HG02938 (cell line): ENCODE data around the gene CCL18.
"Not testable (repeated sequence)": the region's sequence is repeated elsewhere in the genome, so short reads cannot be mapped to it uniquely, and the experiment has no call there.

Source experiments
- ATAC-seq: cut with Tn5 transposase; IDR thresholded peaks from one replicate; pipeline ENCODE4 v1.9.1; 2021; ENCODE audit warnings: mild to moderate bottlenecking, moderate library complexity; ENCODE audit not compliant: unreplicated experiment

The CCL18 gene

GRCh38 chr17:36063786-36064541, at the start of gene CCL18:
TSS of gene CCL18 (plus strand) at chr17:36064272. CDS start at chr17:36064343, 71 bp downstream.
- ATAC-seq = no peak

GRCh38 chr17:36014946-36015345, 49.1 kb upstream of the CCL18 start:
- ATAC-seq = no peak

GRCh38 chr17:36015895-36016294, 48.2 kb upstream of the CCL18 start:
- ATAC-seq = not testable (repeated sequence)

- ATAC-seq = no peak
These were observed 47.5 kb upstream of the CCL18 start for GRCh38 chr17:36016555-36016954.

GRCh38 chr17:36017799-36018198, 46.3 kb upstream of the CCL18 start, which contains the start of gene CCL23:
TSS of gene CCL23 (minus strand) at chr17:36017972. CDS start at chr17:36017897, 75 bp downstream.
- ATAC-seq = no peak

- no peak for ATAC-seq
These were observed 44.6 kb upstream of the CCL18 start for GRCh38 chr17:36019423-36019822.

GRCh38 chr17:36024106-36024869, 39.8 kb upstream of the CCL18 start:
- ATAC-seq = no peak

GRCh38 chr17:36027761-36028160, 36.3 kb upstream of the CCL18 start:
- ATAC-seq = no peak

- ATAC-seq = no peak
These were observed 33.1 kb upstream of the CCL18 start for GRCh38 chr17:36030956-36031355.

- ATAC-seq = no peak
These were observed 29.9 kb upstream of the CCL18 start for GRCh38 chr17:36034127-36034526.

GRCh38 chr17:36036235-36036634, 27.8 kb upstream of the CCL18 start:
- ATAC-seq = no peak

GRCh38 chr17:36048066-36048465, 16.0 kb upstream of the CCL18 start:
- ATAC-seq = no peak

GRCh38 chr17:36049643-36050042, 14.4 kb upstream of the CCL18 start:
- ATAC-seq = no peak

GRCh38 chr17:36055171-36055570, 8.9 kb upstream of the CCL18 start:
- no peak for ATAC-seq

- ATAC-seq = no peak
These were observed 8.1 kb upstream of the CCL18 start for GRCh38 chr17:36055921-36056520.

- no peak for ATAC-seq
These were observed 6.2 kb upstream of the CCL18 start for GRCh38 chr17:36057911-36058310.

- ATAC-seq = no peak
These were observed 4.7 kb upstream of the CCL18 start for GRCh38 chr17:36059406-36059805.

GRCh38 chr17:36060816-36061215, 3.3 kb upstream of the CCL18 start:
- ATAC-seq = no peak

GRCh38 chr17:36066365-36066985, 2.4 kb downstream of the CCL18 start:
- no peak for ATAC-seq

- ATAC-seq = no peak
These were observed 4.5 kb downstream of the CCL18 start for GRCh38 chr17:36068524-36068923.

- no peak for ATAC-seq
These were observed 5.1 kb downstream of the CCL18 start for GRCh38 chr17:36069136-36069535.
